ENCODE data around the gene HSD17B11. TPM values are rescaled to one million over a fixed set of nuclear protein-coding genes. Genes with fewer than 3 reads are reported as not detected.
A peak's percentile ranks its signal among the peaks of the same experiment; 100 is the strongest.

HSD17B11 gene
- total and polyA plus RNA-seq, 12 donors: 34.1 to 202 (median 96.1) TPM

GRCh38 chr4:87423317-87424098 lies 32.5 kb upstream of the HSD17B11 start:
- peak overlapping the region in 2 of 5 donors; percentile 96 to 98 for H3K27ac ChIP-seq
- no peak for TF ChIP-seq POLR2A (IDR thresholded peaks at IDR 0.05)
- TF ChIP-seq CTCF (IDR thresholded peaks at IDR 0.05): peak in 1 of 6 experiments; percentile 27

GRCh38 chr4:87422104-87423052 lies 31.4 kb upstream of the HSD17B11 start, which contains the start of gene NUDT9:
NUDT9 (plus strand) TSS chr4:87422573; CDS start chr4:87422906, 333 bp downstream.
- TF ChIP-seq POLR2A (IDR thresholded peaks at IDR 0.05): peak; percentile 48 to 85
- peak in 1 of 6 experiments; percentile 8 for TF ChIP-seq CTCF (IDR thresholded peaks at IDR 0.05)

More at GRCh38 chr4:87423317-87424098, 32.5 kb upstream of the HSD17B11 start:
- 7 to 13% (median 8%) methylated on average over 3 of the region's 3 CpGs for WGBS, 4 donors
- peak overlapping the region in 2 of 4 donors; percentile 75 to 90 for H3K4me3 ChIP-seq
- peaks cover 29 to 41% of the 10 kb centered on the region in 2 donors for H3K4me1 ChIP-seq (replicated peaks in 1 of 2)
- intact Hi-C loops (cut with DNase I): no loop called here
- H3K9me3 ChIP-seq (replicated peaks in 1 of 3): no peaks in the 10 kb centered on the region
- H3K36me3 ChIP-seq (replicated peaks in 1 of 2): no peaks in the 10 kb centered on the region
- H3K27me3 ChIP-seq: no peaks in the 10 kb centered on the region
- DNase-seq: peak in 1 of 7 donors; percentile 26

GRCh38 chr4:87420276-87420830 lies 29.4 kb upstream of the HSD17B11 start:
- no peaks in the 10 kb centered on the region for H3K36me3 ChIP-seq (replicated peaks in 1 of 2)
- H3K4me3 ChIP-seq: no peak overlapping the region
- WGBS, 4 donors: 68 to 74% (median 70%) methylated on average over 4 of the region's 4 CpGs
- no peak overlapping the region for H3K27ac ChIP-seq
- peaks cover 24 to 27% of the 10 kb centered on the region in 2 donors for H3K4me1 ChIP-seq (replicated peaks in 1 of 2)
- DNase-seq: no peak
- intact Hi-C loops (cut with DNase I): no loop called here
- no peaks in the 10 kb centered on the region for H3K27me3 ChIP-seq
- TF ChIP-seq CTCF (IDR thresholded peaks at IDR 0.05): no peak
- TF ChIP-seq POLR2A (IDR thresholded peaks at IDR 0.05): no peak
- no peaks in the 10 kb centered on the region for H3K9me3 ChIP-seq (replicated peaks in 1 of 3)

More at GRCh38 chr4:87422104-87423052, 31.4 kb upstream of the HSD17B11 start, which contains the start of gene NUDT9:
- intact Hi-C loops (cut with DNase I): no loop called here
- DNase-seq: peak; percentile 94 to 97 (median 95)
- peak within 1 kb of the TSS; percentile 84 to 98 (median 96) for H3K27ac ChIP-seq
- no peaks in the 10 kb centered on the region for H3K36me3 ChIP-seq (replicated peaks in 1 of 2)
- peak within 1 kb of the TSS; percentile 38 to 90 (median 80) for H3K4me3 ChIP-seq
- WGBS, 4 donors: 1 to 3% (median 2%) methylated on average over 30 to 58 of the region's 58 CpGs
- H3K4me1 ChIP-seq (replicated peaks in 1 of 2): peaks cover 29 to 34% of the 10 kb centered on the region in 2 donors
- no peaks in the 10 kb centered on the region for H3K9me3 ChIP-seq (replicated peaks in 1 of 3)
- H3K27me3 ChIP-seq: no peaks in the 10 kb centered on the region
